Hematopoietic multipotent progenitor cell treated with erythropoietin and hydrocortisone succinate and interleukin-3 and kit ligand, for 6 days (in vitro differentiated cells): ENCODE measurements around the gene ITIH2.
A peak's percentile ranks its signal among the peaks of the same experiment; 100 is the strongest.
"Not testable (repeated sequence)": the region's sequence is repeated elsewhere in the genome, so short reads cannot be mapped to it uniquely, and the experiment has no call there.

ENCODE experiments used
- DNase-seq: peaks from one replicate; pipeline ENCODE4 v3.0.0-alpha.2; 2015

ITIH2 gene

GRCh38 chr10:7703140-7703539 is at the start of gene ITIH2:
TSS of gene ITIH2 (plus strand) at chr10:7703316. CDS start at chr10:7703435, 119 bp downstream.
- DNase-seq = no peak

- not testable (repeated sequence) for DNase-seq
Observed at GRCh38 chr10:7657079-7657478, 46.0 kb upstream of the ITIH2 start.

- no peak for DNase-seq
Observed at GRCh38 chr10:7657552-7657951, 45.6 kb upstream of the ITIH2 start.

GRCh38 chr10:7659560-7659959 is 43.6 kb upstream of the ITIH2 start:
- no peak for DNase-seq

- no peak for DNase-seq
Observed at GRCh38 chr10:7662522-7662921, 40.6 kb upstream of the ITIH2 start.

- DNase-seq = no peak
Observed at GRCh38 chr10:7664707-7665106, 38.4 kb upstream of the ITIH2 start.

GRCh38 chr10:7665767-7666166 is 37.3 kb upstream of the ITIH2 start:
- no peak for DNase-seq

- DNase-seq = no peak
Observed at GRCh38 chr10:7666253-7667023, 36.7 kb upstream of the ITIH2 start, which contains the start of gene ITIH5. TSS of gene ITIH5 (minus strand) at chr10:7666966. CDS start at chr10:7666892, 74 bp downstream.

- DNase-seq = no peak
Observed at GRCh38 chr10:7667262-7668141, 35.6 kb upstream of the ITIH2 start.

GRCh38 chr10:7670157-7670556 is 33.0 kb upstream of the ITIH2 start:
- DNase-seq = no peak

- DNase-seq = no peak
Observed at GRCh38 chr10:7672341-7673134, 30.6 kb upstream of the ITIH2 start.

GRCh38 chr10:7679256-7679655 is 23.9 kb upstream of the ITIH2 start:
- DNase-seq = no peak

- DNase-seq = not testable (repeated sequence)
Observed at GRCh38 chr10:7680078-7680477, 23.0 kb upstream of the ITIH2 start.

GRCh38 chr10:7686351-7687171 is 16.6 kb upstream of the ITIH2 start:
- DNase-seq = no peak

GRCh38 chr10:7687228-7687907 is 15.7 kb upstream of the ITIH2 start:
- DNase-seq = peak; percentile 94

GRCh38 chr10:7689591-7689990 is 13.5 kb upstream of the ITIH2 start:
- DNase-seq = no peak

GRCh38 chr10:7690885-7691597 is 12.1 kb upstream of the ITIH2 start:
- DNase-seq = not testable (repeated sequence)

GRCh38 chr10:7692368-7692767 is 10.7 kb upstream of the ITIH2 start:
- not testable (repeated sequence) for DNase-seq

- not testable (repeated sequence) for DNase-seq
Observed at GRCh38 chr10:7693194-7693593, 9.9 kb upstream of the ITIH2 start.

- no peak for DNase-seq
Observed at GRCh38 chr10:7696545-7696944, 6.6 kb upstream of the ITIH2 start.

GRCh38 chr10:7697426-7697825 is 5.7 kb upstream of the ITIH2 start:
- no peak for DNase-seq
